Stimulated activated CD8-positive, alpha-beta memory T cell treated with anti-CD3 and anti-CD28 coated beads, Interleukin-4, amount 100 ng/mL, for 1 hour (primary cell): Measurements from ENCODE around the gene SPOCK1.

Experiments
- DNase-seq, 2 donors: peaks; one replicate each; pipeline ENCODE4 v3.0.0-alpha.2; 2020; ENCODE audit warnings: low read depth in 2 of 2, low spot score in 1 of 2

The SPOCK1 gene

DNA sequence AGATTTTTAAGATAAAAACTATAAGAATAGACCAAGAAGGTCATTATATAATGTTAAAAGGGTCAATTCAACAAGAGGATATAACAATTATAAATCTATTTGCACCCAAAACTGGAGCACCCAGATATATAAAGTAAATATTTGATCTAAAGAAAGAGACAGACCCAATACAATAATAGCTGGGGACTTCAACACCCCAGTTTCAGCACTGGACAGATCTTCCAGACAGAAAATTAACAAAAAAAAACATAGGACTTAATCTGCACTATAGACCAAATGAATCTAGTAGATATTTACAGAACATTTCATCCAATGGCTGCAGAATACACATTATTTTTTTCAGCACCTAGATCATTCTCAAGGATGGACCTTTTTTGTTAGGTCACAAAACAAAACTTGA is 331.9 kb downstream of the SPOCK1 start:
- DNase-seq, result no peak

DNA sequence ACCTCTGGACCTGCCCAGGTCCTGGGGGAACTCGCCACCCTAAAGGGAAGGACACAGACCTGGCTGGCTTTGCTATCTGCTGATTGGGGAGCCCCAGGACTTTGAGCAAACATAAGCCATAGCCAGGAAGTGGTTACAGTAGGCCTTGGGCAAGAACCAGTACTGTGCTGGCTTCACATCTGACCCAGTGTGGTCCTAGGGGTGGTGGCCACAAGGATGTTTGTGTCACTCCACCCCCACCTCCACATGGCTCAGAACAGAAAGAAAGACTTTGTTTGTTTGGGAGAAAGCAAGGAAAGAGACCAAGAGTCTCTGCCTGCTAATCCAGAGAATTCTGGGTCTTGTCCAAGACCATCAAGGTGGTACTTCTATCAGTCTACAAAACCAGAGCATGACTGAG is 334.2 kb downstream of the SPOCK1 start:
- DNase-seq, result no peak

DNA sequence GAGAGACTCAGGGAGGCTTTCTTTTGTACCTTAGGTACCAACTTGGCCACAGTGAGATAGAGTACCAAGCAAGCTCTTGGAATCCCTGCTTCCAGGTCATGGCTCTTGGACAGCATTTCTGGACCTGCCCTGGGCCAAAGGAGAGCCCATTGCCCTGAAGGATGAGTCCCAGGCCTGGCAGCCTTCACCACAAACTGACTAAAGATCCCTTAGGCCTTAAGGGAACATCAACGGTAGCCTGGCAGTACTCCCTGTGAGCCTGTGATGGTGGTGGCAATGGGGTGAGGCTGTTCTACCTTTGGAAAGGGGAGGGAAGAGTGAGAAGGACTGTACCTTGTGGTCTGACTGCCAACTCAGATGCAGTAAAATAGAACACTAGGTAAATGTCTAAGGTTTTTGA is 334.6 kb downstream of the SPOCK1 start:
- DNase-seq, result no peak

DNA sequence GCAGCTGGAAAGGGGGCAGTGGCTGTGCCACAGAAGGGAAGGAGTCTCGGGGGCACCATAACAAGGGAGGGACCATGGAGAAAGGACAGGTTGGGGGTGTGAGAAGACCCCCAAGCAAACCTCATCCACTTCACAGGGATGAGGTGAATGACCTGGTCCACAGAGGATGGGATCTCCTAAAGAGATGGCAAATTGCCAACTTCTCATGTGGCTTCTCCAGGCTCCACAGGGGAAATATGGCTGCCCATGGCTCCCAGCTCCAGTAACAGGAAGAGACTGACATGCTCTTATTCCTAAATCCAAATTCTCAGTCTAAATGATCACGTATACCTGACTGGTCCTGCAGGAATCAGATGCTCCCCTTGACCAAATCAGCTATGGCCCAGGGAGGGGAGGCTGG is 340.4 kb downstream of the SPOCK1 start:
- DNase-seq, result no peak

DNA sequence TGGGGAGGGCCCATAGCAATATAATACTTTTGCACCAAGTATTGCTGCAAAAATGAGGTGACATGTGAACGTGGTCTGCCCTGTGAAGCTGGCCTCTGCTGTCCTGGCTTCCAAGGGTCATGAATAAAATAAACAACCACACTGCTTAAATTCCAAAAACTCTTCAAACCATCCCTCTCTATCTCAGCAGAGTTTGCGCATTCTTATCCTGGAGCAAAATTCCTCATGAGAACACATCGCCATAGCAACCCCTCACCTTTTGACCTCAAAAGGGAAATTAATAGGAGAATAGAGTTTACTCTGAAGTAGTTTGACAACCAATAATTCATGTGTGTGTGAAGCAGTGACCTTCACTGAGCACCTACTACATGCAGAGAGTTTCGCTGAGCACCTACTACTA is 342.9 kb downstream of the SPOCK1 start:
- DNase-seq, result no peak

DNA sequence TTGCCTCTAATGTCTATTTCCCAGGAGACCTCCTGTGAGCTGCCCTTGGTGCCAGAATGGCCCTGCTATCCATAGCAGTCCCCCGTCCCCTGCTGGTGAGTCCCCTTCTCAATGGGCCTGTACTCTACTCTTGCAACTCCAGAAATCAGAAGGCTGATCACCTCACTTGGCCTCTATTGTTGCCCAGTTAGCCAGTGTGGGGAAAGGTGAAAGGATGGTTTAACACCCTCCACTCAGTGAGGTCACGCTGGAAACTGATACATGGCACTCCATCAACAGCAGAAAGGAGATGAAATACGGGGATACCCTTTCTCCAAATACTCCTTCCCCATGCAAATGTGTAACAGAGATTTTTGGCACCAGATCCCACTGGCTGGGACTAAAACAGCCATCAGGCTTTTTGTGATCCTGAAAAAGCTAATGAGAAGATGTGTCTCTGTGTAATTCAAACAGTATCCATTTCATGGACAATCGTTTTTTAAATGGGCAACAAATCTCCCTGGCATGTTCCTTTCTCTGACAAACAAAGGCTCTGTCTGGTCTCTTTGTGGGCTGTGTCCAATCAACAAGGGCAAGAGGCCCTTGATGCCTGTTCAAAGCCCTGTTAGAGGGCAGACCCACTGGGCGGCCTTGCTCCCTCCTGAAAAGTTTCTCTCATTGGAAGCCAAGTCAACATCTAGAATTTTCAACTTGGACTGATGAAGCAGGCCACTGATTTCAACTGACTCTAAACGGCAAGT is 343.7 kb downstream of the SPOCK1 start:
- DNase-seq, result no peak

DNA sequence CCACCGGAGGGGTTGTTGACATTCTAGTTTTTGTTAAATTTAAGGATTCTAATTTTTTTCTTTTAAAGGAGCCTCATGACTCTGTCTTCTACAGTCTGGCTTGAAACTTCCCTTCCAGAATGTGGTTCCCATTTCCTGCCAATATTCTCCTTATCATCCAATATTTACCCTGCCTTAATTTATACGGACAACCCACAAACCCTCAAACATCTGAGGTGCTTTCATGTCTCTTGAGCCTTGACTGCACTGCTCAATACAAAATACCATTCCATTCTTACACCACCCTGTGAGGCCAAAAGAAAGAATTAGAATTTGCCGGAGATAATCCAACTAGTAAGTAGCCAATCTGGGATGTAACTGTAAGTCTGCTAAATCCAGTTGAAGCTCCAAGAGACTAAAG is 346.5 kb downstream of the SPOCK1 start:
- DNase-seq, result no peak

DNA sequence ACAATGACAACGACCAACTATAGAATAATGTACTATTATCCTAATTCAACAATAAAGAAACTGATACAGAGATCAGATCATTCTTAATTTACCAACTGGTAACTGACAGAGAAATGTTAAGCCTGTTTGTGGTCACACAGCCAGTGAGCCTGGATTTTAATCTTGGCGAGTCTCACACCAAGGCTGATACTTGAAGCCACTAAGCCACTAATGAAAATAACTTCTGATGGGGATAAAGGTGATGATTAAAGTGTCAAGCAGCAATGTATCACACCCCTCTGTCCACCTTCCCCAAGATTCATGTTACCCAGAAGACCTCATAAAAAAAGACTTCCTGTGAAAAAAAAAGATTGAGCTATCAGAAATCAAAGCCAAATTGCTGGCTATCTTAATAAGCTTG is 350.5 kb downstream of the SPOCK1 start:
- no peak for DNase-seq

DNA sequence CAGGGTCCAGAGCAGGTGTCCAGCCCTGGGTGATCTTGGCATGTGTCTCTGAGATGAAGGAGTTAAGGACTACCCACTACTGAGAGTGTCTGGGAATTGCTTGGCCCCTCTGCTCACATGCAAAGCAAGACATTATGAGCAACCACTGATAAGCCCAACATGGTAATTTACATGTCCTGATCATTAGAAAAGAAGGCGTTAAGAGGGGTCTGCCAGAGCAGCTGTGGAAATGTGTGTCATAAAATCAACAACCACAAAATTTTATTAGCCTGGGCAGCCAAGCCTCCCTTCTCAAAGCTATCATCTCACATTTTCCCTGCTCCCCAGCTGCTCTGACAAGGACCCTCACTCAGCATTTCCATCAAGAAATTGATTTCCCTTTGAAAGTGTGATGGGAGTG is 351.0 kb downstream of the SPOCK1 start:
- DNase-seq, result no peak

DNA sequence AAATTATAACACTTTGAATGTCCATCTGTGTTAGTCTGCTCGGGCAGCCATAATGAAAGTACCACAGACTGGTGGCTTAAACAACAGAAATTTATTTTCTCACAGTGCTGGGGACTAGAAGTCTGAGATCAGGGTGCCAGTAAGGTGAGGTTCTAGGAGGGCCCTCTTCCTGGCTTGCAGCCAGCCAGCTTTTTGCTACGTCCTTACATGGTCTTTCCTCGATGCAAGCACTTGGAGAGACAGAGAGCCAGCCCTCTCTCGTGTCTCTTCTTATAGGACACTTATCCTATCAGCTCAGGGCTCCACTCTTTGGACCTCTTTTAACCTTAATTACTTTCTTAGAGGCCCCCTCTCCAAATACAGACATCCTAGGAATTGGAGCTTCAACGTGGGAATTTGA is 351.8 kb downstream of the SPOCK1 start:
- DNase-seq, result no peak

DNA sequence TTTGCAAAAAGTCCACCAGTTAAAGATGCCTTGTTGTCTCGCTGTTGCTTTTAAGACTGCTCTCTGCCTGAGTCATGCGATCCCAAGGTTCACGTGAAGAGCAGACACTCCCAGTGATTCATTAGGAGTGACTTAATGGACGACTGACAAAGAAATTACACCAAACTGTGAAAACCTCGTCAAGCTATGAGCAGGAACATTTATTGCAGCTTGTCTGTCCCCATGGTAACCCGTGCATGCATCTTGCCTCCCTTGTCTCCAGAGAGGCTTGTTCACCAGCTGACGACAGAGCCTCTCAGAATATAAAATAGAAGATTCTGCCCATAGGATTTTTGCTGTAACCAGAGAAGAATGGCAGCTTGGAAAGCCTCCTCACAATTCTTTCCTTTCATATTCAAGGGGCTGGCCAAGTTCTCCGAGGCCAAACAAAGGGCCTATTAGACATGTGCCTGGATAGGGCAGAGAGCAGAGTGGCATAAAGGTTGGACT is 352.7 kb downstream of the SPOCK1 start:
- DNase-seq, result no peak

DNA sequence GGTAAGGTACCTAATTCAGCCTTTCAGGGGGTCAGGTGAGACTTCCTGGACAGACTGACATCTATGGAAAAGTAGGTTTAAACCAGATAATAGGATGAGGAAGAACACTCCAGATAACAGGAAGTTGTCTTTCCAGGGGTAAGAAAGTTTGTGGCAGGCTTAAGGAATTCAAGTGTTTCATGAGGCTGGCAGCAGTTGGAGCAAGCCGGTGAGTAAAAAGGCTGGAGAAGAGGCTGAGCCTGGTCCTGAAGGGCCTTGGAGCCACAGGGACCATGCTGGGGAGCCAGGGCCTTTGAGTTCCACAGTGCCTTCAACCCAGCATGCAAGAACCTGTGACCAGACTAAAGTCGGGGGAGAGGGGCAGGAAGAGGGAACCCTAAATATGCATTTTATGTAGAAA is 353.4 kb downstream of the SPOCK1 start:
- DNase-seq, result no peak

DNA sequence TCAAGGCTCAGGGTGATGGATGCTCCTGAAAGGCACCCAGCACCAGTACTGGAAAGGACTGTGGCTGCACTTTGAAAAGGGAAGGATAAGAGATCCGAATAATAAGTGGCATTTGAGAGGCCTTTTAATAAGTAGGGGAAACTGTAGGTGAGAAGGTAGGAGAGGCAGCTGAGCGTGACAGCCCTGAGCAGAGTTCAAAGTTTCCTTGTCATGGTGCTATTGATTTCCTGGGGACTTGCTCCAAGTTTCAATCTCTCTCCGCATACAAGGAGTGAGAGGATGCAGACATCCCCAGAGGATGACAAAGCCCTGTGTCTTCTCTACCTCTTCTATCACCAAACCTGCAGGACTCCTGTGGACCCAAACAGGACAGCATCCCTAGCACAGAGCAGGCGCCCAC is 354.5 kb downstream of the SPOCK1 start:
- no peak for DNase-seq

DNA sequence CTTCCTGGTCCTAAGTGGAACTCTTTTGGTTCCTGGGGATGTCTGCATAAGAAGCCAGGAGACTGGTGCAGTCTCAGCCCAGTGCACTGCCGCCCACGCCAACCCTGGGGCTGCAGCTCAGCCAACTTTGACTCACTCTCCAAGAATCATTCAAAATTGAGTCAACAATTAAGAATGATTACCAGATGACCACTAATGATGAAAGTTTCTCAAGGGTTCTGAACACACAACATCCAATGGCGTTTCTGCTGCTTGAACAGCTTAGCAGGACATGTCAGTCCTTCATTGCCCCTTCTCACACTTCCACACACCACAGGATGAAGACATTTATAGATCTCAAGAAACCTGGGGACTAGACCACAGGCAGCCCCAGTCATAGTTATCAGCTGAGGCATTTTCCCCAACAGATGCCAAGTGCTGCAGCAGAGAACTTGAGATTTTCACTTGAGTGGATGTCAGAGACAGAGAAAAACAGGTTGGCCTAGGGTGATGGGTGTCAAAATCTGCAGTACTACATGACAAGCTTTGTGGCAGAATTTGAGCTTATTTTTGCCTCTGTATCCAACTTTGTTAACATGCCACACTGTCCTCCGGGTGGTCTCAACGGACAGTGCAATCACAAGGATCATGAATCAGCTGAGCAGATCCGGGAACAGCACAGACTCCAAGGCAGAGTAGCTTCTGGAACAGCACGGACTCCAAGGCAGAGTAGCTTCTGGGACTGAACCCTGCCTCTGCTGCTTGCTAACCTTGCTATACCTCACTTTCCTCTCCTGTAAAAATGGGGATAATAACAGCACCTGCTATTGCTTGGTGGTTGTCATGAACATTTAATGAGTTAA is 356.1 kb downstream of the SPOCK1 start:
- DNase-seq, result no peak

DNA sequence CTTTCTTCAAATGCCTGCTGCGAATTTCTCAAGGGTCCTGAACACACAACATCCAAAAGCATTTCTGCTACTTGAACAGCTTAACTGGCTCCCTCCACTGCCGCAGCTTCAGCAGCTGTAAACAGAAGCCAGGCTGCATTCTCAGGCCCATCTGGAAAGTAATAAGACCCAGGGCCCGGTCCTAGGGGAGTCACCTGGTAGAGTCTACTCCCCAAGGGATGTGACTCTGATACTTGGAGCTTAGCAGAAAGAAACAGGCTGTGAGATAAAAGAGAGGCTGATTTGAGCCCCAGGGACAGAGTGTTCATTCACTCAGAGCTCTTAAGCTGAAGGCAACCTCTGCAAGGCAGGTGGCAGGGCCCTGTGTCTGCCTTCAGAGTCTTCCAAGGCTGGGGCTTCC is 356.8 kb downstream of the SPOCK1 start:
- no peak for DNase-seq

DNA sequence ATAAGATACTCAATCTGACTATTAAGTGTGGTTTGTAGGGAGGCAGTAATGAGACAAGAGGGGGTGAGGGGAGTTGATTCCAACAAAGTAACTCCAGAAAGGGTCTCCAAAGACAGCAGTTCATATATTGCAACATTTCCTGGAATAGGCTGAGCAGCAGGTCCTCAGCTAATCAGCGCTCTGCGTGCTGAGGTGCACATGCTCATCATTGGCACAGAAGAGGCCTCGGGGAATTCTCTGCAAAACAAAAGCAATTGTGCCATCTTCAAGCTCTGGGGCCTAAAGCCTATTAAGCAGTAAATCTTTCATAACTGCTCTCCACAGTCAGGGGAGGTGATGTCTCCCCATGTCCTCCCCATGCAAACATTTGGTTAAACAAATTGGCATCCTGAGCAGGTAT is 357.3 kb downstream of the SPOCK1 start:
- no peak for DNase-seq

DNA sequence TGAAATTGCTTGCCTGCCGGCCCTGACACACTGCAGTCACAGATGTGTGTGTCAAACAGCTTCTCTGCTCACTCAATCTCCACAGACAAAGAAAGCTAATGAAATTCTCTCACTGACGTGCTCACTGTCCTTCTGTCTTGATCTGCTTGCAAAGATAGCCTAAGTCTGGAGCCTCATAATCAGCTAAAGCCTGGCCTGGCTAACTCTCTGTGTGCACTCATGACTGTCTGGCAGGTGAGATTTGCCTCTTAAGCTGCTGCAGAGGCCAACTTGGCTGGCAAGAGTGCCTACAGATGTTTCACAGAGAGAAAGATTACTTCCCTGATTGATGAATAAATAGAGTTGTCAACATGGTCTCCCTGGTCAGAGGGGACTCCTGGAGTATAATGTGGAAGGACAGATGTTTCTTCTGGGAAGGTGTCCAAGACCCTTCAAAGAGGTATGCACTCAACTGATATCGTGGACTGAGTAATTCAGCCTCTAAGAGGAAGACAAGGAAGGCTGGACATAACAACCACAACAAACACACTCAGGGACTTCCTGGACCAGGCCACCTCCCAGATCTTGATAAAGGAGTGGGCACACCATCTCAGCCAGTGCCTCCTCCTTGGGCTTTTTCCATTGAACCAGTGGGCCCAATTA is 362.0 kb downstream of the SPOCK1 start:
- DNase-seq, result no peak

DNA sequence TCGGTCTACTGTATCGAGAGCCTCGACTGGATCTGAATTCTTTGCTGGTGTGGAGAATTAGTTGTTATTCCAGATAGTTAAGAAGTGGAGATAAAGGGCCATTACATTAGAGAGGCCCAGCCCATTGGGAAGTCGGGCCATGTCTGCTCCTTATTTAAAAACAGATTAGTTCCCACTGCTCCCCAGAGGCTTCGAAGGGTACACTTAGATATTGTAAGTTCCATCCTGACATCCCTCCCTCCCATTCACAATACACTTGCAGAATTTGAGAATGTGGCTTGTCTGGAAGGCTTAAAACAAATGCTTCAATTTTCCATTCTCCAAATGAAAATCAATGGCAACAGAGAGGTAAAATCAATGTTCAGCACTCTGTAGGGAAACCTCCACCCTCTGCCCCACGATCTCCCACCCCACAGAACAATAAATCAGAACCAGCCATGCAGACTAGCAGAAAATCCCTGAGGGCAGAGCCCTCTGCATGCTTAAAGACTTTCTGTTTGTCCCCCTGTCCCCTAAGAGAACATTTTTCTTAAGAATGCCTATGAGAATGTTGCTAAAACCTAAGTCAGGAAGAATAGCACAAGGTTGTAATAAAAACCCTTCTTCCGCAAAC is 364.1 kb downstream of the SPOCK1 start:
- DNase-seq, result no peak

DNA sequence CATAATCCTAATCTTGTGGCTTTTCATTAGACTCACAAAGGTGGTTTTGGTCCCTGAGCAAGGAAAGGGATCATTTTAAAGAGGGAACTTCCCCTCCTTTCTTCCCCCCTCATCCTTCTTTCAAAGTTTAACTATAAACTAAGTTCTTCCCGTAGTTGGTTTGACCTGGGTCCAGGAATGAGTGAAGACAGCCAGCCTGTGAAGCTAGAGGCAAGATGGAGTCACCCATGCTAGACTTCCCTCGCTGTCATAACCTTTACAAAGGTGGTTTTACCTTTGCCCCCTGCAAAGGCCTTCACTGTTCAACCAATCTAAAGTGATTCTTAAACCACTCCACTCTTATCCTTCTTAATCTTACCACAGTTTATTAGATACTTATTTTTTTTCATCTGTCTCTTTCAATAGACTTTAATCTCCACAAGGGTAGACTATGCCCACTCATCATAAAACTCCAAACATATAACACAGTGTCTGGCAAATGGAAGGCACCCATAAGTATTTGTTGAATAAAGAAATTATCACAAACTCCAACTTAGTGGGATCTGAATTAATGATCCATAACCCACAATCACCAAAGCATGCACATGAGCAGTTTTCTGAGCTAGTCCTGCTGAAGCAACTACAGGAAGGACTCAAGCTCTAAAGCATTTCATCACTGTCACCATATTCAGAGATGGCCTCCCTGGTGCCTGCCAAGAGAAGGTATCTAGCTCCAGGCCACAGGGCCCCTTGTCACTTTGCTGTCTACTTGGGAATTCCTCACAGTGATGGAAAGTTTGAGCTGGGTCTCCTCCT is 369.0 kb downstream of the SPOCK1 start:
- DNase-seq, result no peak

DNA sequence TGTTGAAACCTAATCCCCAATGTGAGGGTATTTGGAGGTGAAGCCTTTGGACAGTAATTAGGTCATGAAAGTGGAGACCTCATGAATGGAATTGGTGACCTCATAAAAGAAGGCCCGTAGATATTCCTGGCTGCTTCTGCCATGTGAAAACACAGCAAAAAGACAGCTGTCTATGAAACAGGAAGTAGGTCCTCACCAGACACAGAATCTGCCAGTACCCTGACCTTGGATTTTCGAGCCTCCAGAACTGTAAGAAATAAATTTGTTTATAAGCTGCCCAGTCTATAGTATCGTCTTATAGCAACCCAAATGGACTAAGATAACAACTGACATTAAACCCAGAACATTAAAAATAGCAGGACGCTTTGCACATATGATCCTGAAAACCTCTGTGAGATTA is 371.1 kb downstream of the SPOCK1 start:
- DNase-seq, result no peak

DNA sequence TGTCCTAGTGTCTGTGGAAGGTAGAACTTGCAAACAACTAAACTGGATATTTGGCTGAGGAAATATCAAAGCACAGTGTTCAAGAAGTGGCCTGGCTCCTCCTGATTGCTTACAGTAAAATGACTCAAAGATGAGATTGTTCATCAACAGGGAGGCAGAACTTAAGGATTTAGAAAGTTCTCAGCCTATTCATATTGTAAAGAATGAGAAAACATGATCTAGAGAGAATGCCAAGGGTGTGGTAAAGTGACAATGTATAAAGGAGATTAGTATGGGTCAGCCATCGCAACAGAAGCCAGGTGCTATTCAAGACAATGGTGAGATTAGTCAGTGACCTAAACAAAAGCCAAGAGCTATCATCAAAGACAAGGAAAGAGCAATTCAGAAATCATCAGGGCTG is 372.3 kb downstream of the SPOCK1 start:
- DNase-seq, result no peak
